GM18505 (cell line): ENCODE data around the gene ACTA2.

ENCODE experiments used
- ATAC-seq: cut with Tn5 transposase; IDR thresholded peaks from one replicate; pipeline ENCODE4 v1.9.1; 2021; ENCODE audit not compliant: unreplicated experiment
- POLR2A ChIP-seq: IDR thresholded peaks from 4 replicates; pipeline ENCODE4 v1.6.1; 2011; ENCODE audit warnings: borderline replicate concordance; ENCODE audit not compliant: insufficient read depth, insufficient read length; ENCODE audit errors: extremely low read depth

The ACTA2 gene

GRCh38 chr10:88974012-88974411, 21.4 kb upstream of the ACTA2 start:
- no peak for ATAC-seq
- TF ChIP-seq POLR2A: no peak

DNA sequence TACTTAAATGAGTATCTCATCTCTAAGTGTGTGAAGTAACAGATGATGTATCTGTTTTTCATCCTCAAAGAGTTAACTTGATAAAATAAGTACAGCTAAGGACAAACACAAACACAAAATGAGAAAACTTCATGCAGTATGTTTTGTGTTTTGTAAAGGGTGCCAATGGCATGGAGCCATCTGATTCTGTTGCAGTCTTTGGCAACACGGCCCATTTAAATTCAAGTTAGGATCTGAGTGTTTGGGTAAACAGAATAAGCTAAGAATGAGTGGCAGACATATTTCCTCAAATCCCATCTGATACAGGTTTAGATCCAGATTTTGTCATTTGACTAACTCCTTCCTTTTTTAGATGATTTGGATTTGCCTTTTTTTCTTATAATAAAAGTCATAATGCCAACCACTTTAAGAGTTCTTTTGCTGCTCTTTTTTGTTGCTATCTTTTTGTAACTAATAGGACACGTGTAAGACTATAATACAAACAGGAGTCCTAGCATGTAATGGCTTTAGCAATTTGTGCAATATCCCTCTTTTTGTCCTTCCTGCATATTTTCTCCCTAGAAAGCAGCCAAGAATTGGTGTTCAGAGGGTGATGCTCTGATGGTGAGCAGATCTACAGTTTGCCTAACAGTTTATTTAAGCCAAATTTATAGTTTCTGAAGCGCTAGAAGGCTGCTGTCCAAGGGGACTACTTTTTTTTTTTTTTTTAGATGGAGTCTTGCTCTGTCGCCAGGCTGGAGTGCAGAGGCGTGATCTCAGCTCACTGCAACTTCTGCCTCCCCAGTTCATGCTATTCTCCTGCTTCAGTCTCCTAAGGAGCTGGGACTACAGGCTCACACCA, 18.9 kb upstream of the ACTA2 start:
- TF ChIP-seq POLR2A: no peak
- ATAC-seq: no peak

DNA sequence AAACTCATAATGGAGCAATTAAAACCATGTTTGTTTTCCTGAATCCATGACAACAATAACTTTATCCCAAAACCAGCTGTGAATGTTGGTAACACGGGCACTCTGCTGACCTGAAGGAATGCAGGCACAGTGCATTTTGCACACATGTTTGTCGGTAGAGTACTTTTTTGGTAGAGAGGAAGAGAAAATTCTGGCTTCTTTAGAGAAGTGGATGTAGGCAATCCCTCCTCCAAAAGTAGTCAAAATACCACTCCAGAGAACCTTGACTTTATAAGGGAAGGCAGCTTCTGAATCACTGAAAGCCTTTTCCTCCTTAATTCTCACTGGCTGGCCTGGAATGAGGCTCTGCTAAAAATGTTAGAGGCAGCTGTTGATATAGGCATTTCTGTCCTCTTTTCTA, 15.8 kb upstream of the ACTA2 start:
- ATAC-seq: no peak
- no peak for TF ChIP-seq POLR2A

DNA sequence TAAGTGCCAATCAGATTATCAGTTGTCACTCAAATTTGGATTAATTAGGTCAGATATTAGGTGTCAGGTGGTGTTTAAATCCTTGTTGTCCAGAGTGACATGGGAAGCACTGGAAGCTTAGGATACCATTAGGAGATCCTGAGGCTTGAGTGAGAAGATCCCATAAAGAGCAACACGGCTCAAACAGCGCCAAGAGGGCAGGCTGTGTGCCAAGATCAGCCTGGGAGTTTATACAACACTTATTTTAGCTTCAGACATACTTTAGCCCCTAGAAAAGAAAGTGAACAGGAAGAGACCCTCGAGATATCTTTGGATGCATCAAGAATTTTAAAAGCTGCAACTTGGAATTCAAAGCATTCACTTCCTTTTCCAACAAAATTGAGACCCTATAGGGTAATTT, 14.2 kb upstream of the ACTA2 start:
- TF ChIP-seq POLR2A: no peak
- ATAC-seq: no peak

DNA sequence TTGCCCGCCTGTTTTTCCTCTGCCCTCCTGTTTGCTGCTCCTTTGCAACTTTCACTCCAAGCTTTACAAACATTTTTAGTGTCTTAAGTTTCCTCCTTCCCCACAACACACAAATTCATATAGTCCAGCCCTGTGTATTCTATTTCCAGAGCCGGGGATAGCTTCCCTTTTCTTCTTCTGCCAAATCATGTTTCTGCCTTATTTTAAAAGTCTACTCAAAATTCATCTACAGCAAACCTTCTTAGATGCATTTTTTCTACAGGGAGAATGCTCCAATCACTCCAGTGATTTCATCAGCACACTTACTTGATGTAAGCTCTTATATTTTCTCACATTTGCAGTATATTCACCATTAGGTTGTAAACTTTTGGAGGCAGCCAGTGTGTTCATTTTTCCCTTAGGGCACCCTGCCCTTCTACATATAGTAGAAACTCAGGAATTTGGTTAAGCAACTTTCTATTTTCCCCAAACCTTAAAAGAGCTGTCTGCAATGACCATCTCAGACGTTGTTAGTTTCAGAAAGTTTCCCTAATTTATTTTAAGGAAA, 12.4 kb upstream of the ACTA2 start:
- no peak for ATAC-seq
- no peak for TF ChIP-seq POLR2A

- ATAC-seq: no peak
- TF ChIP-seq POLR2A: no peak
Measured at GRCh38 chr10:88964360-88964759, 11.8 kb upstream of the ACTA2 start.

DNA sequence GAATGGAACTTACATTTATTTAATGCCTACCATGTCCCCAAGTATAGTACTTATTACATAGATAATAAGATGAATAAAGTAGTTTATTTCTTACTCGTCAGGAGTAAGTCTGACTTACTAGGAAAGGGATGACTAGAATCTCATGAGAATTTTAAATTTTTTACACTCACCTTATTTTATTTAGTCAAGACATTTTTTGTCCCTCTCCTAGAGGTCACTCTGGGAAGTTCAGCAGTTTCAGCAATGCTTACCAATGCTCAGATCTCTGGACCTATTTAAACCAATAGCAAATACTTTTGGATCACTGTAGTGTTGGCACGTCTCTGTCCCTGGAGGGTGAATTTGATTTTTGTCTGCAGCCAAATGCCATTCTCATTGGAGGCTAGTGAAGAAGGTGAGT, 10.7 kb upstream of the ACTA2 start:
- no peak for TF ChIP-seq POLR2A
- ATAC-seq: no peak

DNA sequence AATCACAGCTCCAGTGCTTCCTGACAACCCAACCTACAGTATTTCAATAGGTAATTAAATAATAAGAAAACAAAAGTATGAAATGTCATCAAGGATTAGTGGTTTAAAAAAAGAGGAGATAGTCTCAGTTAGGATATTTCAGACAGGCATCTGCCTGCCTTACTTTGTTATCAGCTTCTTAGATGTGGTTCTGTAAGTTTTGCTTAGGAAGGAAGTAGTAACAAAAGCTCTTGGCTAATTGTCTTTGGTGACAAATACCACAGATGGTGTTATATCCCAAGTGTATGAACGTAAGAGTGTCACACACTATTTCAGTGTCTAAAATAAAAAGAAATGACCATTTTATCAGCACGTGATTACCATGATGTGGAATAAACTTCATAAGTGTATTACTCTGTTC, 9.8 kb upstream of the ACTA2 start:
- TF ChIP-seq POLR2A: no peak
- no peak for ATAC-seq

DNA sequence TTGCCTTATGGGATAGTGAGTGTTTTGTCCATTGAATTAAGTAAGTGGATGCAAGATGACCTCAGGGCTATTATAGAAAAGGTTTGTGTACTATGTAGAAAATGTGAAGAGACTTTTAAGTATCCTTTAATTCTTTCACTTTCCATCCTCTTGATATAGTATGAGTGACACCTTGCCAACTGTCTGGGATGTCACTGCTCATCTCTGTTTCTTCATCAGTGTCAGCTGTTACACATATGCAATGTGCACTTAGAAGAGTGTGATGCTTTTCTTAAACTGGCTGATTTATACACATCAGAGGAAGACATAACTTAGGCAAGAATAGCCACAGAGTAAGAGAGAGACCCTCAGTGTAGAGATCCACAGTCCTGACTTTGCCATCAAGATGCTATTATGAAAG, 8.7 kb upstream of the ACTA2 start:
- TF ChIP-seq POLR2A: no peak
- ATAC-seq: no peak

DNA sequence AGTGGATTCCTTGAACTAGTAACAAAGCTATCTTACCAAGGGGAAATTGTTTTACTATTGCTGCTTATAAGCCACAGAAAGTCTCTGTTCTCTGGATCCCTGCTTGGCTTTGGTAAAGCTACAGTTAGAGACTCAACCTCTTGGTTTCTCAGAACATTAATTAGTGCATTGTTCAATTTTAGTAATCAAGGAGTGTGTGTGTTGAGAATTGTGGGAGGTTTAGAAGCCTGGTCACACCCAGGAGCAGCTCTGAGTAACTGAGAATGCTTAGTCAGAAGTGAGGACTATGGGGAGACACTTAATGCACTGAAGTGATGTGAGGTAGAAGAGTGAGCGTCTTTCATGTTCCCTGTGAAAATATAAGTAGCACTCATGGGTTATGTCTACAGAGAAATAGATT, 8.2 kb upstream of the ACTA2 start:
- no peak for TF ChIP-seq POLR2A
- ATAC-seq: no peak

- no peak for TF ChIP-seq POLR2A
- ATAC-seq: no peak
Measured at GRCh38 chr10:88958721-88959120, 6.1 kb upstream of the ACTA2 start.

DNA sequence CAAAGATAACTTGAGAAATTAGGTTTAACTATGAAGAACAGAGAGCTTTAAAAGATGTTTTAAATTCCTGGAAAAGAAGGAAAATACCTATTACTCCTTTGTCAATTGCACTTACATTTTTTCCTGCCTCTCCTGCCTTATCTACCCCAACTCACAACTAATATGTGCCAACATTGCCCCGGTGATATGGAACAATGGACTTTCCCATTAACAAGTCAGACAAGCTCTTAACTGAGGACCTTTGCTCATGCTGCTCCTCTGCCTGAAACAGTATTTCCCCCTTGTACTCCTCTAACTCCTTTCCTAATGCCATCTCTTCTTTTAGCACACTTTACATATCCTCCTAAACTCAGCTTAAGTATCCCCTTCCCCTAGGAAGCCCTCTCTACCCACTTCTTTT, 4.8 kb upstream of the ACTA2 start:
- no peak for ATAC-seq
- no peak for TF ChIP-seq POLR2A

DNA sequence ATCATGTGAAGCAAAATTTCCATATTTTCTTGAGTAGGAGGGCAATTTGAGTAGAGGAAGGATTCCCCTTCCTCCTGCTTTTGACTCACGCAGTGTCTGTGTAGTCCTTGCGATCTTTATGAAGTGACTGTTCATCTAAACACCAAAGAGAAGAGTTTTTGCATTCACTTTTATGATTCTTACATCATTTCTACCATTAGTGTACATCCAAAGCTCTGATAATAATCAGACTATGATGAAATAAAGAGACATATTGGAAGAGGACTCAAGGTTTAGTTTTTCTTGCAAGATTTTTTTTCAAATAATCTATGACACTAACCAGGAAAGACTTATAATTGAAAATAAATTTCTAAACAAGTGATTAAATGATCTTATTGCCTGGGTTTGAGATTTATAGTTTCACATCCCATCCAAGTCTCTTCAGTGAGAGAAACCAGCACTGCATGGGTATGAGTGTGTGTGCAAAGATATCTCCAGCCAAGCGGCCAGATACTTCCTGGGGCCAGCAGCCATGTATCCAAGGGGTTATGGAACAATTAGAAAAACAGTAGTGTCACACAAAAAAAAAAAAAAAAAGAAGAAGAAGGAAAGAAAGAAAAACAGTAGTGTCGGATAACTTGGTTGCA, 2.0 kb upstream of the ACTA2 start:
- no peak for TF ChIP-seq POLR2A
- no peak for ATAC-seq

- no peak for ATAC-seq
- TF ChIP-seq POLR2A: no peak
Measured at GRCh38 chr10:88953662-88954061, 1.1 kb upstream of the ACTA2 start.

GRCh38 chr10:88949912-88950837, 2.4 kb downstream of the ACTA2 start:
- TF ChIP-seq POLR2A: no peak
- no peak for ATAC-seq
